ENCODE measurements around the gene CHST11. TPM values are rescaled to one million over a fixed set of nuclear protein-coding genes. Genes with fewer than 3 reads are reported as not detected.
A peak's percentile ranks its signal among the peaks of the same experiment; 100 is the strongest.

Gene CHST11
- total RNA-seq, 1 donor from 2014 or later: 6.0 TPM

DNA sequence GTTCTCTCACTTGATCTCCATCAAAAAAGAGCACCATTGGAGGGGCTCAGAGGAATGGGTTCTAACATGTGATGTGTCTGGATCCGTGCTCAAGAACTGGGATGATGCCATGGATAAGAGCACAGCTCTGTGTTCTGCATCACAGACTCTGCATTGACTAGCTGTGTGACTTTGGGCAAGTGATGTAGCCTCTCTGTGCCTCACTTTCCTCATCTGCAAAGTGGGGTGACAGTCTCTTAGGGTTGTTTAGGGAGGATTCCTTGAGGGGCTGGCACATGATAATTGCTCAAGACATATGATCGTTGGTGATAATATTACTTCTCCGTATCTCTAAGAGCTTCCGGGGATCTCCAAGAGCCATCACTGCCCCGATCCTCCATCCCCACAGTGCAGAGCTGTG is 202.3 kb downstream of the CHST11 start:
- TF ChIP-seq, protein P1, sequence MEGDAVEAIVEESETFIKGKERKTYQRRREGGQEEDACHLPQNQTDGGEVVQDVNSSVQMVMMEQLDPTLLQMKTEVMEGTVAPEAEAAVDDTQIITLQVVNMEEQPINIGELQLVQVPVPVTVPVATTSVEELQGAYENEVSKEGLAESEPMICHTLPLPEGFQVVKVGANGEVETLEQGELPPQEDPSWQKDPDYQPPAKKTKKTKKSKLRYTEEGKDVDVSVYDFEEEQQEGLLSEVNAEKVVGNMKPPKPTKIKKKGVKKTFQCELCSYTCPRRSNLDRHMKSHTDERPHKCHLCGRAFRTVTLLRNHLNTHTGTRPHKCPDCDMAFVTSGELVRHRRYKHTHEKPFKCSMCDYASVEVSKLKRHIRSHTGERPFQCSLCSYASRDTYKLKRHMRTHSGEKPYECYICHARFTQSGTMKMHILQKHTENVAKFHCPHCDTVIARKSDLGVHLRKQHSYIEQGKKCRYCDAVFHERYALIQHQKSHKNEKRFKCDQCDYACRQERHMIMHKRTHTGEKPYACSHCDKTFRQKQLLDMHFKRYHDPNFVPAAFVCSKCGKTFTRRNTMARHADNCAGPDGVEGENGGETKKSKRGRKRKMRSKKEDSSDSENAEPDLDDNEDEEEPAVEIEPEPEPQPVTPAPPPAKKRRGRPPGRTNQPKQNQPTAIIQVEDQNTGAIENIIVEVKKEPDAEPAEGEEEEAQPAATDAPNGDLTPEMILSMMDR (IDR thresholded peaks at IDR 0.05; ENCODE audit: borderline replicate concordance): no peak
- no peak overlapping the region for H3K27ac ChIP-seq (replicated peaks)
- no peaks in the 10 kb centered on the region for H3K36me3 ChIP-seq
- DNase-seq: no peak
- no peaks in the 10 kb centered on the region for H3K4me1 ChIP-seq
- H3K9me3 ChIP-seq (replicated peaks): no peaks in the 10 kb centered on the region
- no peaks in the 10 kb centered on the region for H3K27me3 ChIP-seq (ENCODE audit: low read depth)
- intact Hi-C loops (cut with micrococcal nuclease): no loop called here
- H3K4me3 ChIP-seq: no peak overlapping the region

GRCh38 chr12:104662203-104662602 is 205.5 kb downstream of the CHST11 start:
- no peaks in the 10 kb centered on the region for H3K9me3 ChIP-seq (replicated peaks)
- H3K27me3 ChIP-seq (ENCODE audit: low read depth): no peaks in the 10 kb centered on the region
- TF ChIP-seq, protein P1 (IDR thresholded peaks at IDR 0.05; ENCODE audit: borderline replicate concordance): no peak
- no peak overlapping the region for H3K27ac ChIP-seq (replicated peaks)
- H3K4me1 ChIP-seq: peaks cover 3% of the 10 kb centered on the region
- intact Hi-C loops (cut with micrococcal nuclease): no loop called here
- H3K36me3 ChIP-seq: no peaks in the 10 kb centered on the region
- no peak for DNase-seq
- no peak overlapping the region for H3K4me3 ChIP-seq

- TF ChIP-seq, protein P1 (IDR thresholded peaks at IDR 0.05; ENCODE audit: borderline replicate concordance): no peak
- Histone ChIP-seq H3K4me1 (peaks cover 10% of the 10 kb centered on the region), H3K27me3 (ENCODE audit: low read depth) (no peaks in the 10 kb centered on the region), H3K27ac (replicated peaks) (no peak overlapping the region), H3K9me3 (replicated peaks) (no peaks in the 10 kb centered on the region), H3K36me3 (no peaks in the 10 kb centered on the region), H3K4me3 (no peak overlapping the region)
- intact Hi-C loops (cut with micrococcal nuclease): no loop called here
- no peak for DNase-seq
These were observed 206.2 kb downstream of the CHST11 start for GRCh38 chr12:104662908-104663307.

GRCh38 chr12:104664351-104664750 is 207.6 kb downstream of the CHST11 start:
- Histone ChIP-seq H3K4me1 (peaks cover 24% of the 10 kb centered on the region), H3K27ac (replicated peaks) (no peak overlapping the region), H3K9me3 (replicated peaks) (no peaks in the 10 kb centered on the region), H3K36me3 (no peaks in the 10 kb centered on the region), H3K27me3 (ENCODE audit: low read depth) (no peaks in the 10 kb centered on the region), H3K4me3 (no peak overlapping the region)
- intact Hi-C loops (cut with micrococcal nuclease): no loop called here
- DNase-seq: no peak
- TF ChIP-seq, protein P1 (IDR thresholded peaks at IDR 0.05; ENCODE audit: borderline replicate concordance): no peak

DNA sequence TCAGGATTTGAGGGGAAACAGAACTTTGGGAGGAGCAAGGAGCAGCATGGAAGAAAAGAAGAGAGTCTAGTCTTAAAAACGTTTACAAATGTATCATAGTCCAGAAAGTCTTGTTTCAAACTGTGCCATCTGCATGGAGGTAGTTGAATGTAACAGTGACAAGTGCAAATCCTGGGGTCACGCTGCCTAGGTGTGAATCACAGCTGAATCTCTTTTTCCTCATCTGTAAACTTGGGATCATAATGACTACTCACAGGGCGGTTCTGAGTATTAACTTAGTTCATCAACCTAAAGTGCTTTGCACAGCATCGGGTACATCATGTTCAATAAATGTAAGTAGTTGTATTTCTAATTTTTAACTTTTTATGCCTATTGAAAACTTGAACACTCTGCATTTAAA is 208.5 kb downstream of the CHST11 start:
- Histone ChIP-seq H3K4me1 (peaks cover 33% of the 10 kb centered on the region), H3K4me3 (no peak overlapping the region), H3K27me3 (ENCODE audit: low read depth) (no peaks in the 10 kb centered on the region), H3K9me3 (replicated peaks) (no peaks in the 10 kb centered on the region), H3K27ac (replicated peaks) (no peak overlapping the region), H3K36me3 (no peaks in the 10 kb centered on the region)
- TF ChIP-seq, protein P1 (IDR thresholded peaks at IDR 0.05; ENCODE audit: borderline replicate concordance): no peak
- DNase-seq: no peak
- intact Hi-C loops (cut with micrococcal nuclease): no loop called here

- intact Hi-C loops (cut with micrococcal nuclease): no loop called here
- H3K4me3 ChIP-seq: no peak overlapping the region
These were observed 210.4 kb downstream of the CHST11 start for GRCh38 chr12:104667139-104667538.

More at GRCh38 chr12:104667139-104667538, 210.4 kb downstream of the CHST11 start:
- peak overlapping the region; percentile 89 for H3K27ac ChIP-seq (replicated peaks)
- no peak for DNase-seq
- H3K36me3 ChIP-seq: no peaks in the 10 kb centered on the region
- H3K27me3 ChIP-seq (ENCODE audit: low read depth): no peaks in the 10 kb centered on the region
- TF ChIP-seq, protein P1 (IDR thresholded peaks at IDR 0.05; ENCODE audit: borderline replicate concordance): no peak
- H3K9me3 ChIP-seq (replicated peaks): no peaks in the 10 kb centered on the region
- H3K4me1 ChIP-seq: peaks cover 52% of the 10 kb centered on the region

Measured in left ventricle myocardium inferior (tissue), 1 donor.